ENCODE data around the gene TRIOBP.

Gene TRIOBP

DNA sequence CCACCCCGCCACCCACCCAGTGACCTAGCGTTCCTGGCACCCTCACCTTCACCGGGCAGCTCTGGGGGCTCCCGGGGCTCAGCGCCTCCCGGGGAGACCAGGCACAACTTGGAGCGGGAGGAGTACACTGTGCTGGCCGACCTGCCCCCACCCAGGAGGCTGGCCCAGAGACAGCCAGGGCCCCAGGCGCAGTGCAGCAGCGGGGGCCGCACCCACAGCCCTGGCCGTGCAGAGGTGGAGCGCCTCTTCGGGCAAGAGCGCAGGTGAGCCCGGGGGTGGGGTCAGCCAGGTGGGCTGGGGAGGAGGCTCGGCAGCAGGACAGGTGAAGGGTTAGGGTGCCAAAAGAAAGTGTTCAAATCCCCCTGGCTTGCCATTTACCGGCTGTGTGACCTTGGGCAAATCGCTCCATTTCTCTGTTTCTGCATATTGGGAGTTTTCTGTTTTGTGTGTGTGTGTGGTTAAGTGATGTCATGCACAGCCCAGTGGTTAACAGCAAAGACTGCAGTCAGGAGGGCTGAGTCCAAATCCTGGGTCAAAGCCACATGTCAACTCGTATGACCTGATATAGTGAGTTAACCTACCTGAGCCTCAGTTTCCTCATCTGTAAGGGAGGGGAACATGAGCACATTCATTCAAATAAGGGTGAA lies 29.5 kb downstream of the TRIOBP start:
- in situ Hi-C loops (cut with MboI; ENCODE audit: low sequenced_read_pairs) = no loop called here

DNA sequence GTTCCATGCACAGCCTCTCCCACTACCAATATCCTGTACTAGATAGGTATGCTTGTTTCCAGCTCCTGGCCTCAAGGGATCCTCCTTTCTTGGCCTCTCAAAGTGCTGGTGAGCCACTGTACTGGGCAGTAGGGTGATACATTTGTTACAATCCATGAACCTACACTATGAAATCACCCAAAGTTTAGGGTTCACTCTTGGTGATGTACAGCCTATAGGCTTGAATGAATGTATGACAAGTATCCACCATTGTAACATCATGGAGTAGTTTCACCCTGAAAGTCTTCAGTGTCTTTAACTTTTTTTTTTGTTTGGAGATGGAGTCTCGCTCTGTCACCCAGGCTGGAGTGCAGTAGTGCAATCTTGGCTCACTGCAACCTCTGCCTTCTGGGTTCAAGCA lies 31.8 kb downstream of the TRIOBP start:
- in situ Hi-C loops (cut with MboI; ENCODE audit: low sequenced_read_pairs) = no loop called here

DNA sequence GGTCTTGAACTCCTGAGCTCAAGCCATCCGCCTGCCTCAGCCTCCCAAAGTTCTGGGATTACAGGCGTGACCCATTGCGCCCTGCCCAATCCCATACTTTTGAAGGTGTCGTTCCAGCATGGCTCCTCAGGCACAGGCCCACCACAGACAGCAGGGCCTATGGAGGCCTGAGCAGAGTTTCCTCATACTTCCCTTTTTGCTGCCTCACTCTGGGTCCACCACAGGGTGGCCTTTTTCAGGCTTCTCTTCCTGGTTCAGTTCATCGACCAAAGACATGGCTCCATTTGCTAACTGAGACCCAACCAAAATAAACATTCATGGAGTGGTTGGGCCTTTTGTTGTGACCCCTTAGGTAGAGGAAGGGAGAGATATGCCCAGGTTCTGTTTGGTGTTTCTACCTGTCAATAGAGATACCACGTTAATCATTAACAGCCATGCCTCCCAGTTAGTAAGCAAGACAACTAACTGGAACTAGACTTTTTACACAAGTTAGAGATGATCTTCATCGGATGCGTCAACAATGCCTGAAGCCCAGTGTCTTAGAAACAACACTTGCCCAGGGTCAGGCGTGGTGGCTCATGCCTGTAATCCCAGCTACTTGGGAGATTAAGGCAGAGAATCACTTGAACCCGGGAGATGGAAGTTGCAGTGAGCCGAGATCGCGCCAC lies 35.1 kb downstream of the TRIOBP start:
- in situ Hi-C loops (cut with MboI; ENCODE audit: low sequenced_read_pairs) = no loop called here

DNA sequence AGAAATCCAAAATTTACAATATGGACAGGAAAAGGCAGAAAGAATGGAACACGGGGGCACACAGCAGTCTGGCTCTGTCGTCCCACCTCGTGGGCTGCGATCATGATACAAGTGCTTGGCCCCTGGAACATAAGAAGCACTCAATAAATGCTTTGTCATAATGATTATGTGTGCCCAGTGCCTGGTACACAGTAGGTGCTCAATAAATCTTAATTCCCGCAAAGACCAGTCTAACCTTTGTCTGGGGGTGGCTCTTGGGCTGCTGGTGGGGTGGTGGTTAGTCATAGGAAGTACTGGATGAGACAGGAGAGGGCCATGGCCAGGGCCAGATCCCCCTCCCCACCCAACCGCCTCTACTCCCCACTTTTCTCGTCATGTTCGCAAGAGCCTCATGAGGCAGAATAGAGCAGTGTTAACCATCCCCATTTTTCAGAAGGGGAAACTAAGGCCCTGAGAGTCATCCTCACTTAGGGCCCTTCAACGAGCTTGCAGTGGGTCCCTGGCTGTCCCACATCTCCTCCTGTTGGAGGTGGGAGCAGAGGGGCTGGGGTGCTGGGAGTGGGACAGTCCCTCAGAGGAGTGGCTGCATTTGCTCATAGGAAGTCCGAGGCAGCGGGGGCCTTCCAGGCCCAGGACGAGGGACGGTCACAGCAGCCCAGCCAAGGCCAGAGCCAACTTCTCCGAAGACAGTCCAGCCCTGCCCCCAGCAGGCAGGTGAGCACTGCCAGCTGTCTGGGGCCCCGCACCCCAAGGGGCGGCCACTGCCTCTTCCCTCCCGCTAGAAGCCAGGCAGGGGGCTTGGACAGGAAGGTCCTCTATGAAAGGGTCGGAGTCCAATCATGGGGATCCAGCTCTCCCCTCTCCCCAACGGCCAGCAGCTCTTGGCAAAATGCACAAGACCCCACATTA lies 36.1 kb downstream of the TRIOBP start:
- in situ Hi-C loops (cut with MboI; ENCODE audit: low sequenced_read_pairs) = no loop called here

DNA sequence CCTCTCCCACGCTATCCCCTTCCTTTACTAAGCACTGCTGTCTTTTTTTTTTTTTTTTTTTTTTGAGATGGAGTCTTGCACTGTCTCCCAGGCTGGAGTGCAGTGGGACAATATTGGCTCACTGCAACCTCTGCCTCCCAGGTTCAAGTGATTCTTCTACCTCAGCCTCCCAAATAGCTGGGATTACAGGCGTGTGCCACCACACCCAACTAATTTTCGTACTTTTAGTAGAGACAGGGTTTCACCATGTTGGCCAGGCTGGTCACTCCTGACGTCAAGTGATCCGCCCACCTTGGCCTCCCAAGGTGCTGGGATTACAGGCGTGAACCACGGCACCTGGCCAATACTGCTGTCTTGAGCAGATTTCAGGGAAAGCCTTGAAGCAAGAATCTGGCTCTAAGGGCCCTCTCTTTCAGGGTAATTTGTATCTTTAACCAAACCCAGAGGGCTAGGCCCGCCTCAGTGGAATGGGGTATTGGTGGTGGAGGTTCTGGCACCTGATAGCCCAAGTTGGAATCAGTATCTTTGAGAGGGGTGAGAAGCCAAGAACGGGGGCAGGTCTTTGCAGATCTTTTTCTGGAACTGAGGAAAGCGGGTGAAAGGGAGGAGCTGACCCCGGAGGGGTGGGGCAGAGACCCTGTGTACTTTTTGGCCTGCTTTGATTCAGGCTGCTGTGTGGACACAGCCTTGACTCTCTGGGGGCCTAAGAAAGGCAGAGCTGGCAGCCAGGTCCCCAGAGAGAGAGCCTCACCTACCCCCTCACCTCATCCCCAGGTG lies 37.0 kb downstream of the TRIOBP start:
- in situ Hi-C loops (cut with MboI; ENCODE audit: low sequenced_read_pairs) = no loop called here

DNA sequence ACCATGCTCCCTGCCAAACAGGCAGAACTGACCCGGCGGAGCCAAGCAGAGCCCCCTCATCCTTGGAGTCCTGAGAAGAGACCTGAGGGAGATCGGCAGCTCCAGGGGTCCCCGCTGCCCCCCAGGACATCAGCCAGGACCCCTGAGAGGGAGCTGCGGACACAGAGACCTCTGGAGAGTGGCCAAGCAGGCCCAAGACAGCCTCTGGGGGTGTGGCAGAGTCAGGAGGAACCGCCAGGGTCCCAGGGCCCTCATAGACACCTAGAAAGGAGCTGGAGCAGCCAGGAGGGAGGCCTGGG lies 37.5 kb downstream of the TRIOBP start:
- in situ Hi-C loops (cut with MboI; ENCODE audit: low sequenced_read_pairs) = no loop called here

DNA sequence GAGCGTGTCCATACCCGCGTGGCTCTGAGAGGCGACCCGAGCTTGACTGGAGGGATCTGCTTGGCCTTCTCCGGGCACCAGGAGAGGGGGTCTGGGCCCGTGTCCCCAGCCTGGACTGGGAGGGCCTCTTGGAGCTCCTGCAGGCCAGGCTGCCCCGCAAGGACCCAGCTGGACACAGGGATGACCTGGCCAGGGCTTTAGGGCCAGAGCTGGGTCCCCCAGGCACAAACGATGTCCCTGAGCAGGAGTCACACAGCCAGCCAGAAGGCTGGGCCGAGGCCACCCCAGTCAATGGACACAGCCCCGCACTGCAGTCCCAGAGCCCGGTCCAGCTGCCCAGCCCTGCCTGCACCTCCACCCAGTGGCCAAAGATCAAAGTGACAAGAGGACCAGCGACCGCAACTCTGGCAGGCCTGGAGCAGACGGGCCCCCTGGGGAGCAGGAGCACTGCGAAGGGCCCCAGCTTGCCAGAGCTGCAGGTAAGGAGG lies 38.2 kb downstream of the TRIOBP start:
- in situ Hi-C loops (cut with MboI; ENCODE audit: low sequenced_read_pairs) = no loop called here

DNA sequence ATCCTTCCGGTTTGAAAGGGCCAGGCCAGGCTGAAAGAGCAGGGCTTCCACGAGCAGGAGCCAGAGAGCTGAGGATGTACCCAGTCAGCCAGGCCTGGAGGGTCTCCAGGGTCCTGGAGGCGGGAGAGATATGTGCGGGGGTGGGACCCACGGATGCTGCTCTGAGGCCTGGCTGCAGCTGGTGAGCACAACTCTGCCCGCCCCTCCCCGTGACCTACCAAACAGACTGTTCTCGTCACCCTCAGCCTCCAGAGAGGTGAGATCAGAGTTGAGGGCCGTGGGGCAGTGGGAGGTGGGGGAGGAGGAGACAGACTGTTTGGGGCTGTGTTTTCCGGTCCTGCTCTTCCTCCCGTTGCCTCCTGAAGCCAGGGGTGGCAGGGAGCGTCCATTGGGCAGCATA lies 42.2 kb downstream of the TRIOBP start:
- in situ Hi-C loops (cut with MboI; ENCODE audit: low sequenced_read_pairs) = no loop called here

DNA sequence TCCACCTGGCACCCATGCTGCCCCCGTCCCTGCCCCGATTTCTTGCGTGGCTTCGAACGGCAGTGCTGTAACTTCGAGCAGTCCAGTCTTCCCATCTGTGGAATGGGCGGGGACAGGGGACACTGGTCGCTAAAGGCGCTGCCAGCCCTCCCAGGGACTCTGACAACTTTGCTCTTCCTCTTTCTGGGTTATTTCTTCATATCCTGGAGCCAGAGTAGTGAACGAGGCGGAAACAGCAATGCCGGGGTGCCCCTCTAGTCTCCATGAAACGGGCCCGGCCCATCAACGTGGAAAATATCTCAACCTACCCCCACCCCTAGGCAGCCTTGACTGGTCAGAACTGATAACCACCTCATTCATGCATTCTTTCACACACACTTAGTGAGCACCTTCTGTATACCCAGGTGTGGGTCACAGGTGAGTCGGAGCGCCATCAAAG lies 42.8 kb downstream of the TRIOBP start:
- in situ Hi-C loops (cut with MboI; ENCODE audit: low sequenced_read_pairs) = no loop called here

DNA sequence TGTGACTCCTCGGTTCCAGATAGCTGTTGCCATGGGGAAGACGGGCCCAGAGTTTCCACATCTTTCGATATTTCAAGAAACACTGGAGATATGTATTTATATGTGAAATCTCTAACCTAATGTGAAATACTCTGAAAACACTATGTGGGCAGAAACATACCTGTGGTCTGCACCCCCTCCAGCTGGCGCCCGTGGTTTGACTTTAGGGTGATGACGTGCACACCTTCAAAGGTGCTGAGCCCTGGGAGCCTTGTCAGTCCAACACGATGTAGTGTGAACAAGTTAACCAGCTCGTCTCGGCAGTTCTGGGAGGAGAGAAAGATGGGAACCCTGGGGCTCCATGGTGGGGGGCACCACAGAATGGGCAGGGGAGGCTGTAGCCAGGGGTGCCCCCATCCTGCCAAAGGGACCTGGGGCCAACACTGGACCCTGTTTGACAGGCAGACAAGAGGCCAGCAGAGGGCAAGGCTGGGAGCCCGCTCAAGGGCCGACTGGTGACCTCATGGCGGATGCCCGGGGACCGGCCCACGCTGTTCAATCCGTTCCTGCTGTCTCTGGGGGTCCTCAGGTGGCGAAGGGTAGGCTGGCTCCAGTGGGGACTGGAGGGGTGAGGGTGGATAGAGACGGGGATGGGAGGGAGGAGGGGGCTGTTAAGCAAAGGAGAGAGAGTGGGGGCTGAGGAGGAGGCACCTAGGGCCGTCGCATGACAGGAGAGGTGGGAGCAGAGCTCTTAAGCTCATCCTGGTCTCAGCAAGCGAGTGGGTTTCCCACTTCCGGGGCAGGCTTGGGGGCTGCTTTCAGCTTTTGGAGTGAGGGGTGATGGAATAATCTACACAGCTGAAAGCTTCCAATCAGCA lies 43.8 kb downstream of the TRIOBP start:
- in situ Hi-C loops (cut with MboI; ENCODE audit: low sequenced_read_pairs) = no loop called here

DNA sequence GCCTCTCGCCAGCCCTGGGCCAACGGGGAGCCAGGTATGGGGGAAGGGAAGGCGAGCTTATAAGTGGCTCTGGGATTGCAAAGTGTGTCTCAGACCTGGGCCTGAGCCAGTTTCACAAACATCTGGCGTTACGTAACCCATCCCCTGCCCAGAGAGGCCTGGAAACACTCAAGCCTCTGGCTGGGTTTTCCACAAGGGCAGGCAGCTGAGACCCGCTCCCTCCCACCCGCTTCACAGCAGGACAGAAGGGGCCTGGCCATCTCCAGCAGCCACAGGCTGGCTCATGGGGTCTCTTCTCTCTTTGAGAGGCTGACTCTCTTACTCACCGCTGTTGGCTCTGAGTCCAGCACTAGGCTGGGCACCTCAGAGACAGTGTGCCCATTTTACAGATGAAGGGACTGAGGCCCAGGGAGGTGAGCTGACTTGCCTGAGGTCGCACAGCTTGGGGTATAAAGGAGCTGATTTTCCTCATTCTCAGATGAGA lies 44.5 kb downstream of the TRIOBP start:
- in situ Hi-C loops (cut with MboI; ENCODE audit: low sequenced_read_pairs) = no loop called here

DNA sequence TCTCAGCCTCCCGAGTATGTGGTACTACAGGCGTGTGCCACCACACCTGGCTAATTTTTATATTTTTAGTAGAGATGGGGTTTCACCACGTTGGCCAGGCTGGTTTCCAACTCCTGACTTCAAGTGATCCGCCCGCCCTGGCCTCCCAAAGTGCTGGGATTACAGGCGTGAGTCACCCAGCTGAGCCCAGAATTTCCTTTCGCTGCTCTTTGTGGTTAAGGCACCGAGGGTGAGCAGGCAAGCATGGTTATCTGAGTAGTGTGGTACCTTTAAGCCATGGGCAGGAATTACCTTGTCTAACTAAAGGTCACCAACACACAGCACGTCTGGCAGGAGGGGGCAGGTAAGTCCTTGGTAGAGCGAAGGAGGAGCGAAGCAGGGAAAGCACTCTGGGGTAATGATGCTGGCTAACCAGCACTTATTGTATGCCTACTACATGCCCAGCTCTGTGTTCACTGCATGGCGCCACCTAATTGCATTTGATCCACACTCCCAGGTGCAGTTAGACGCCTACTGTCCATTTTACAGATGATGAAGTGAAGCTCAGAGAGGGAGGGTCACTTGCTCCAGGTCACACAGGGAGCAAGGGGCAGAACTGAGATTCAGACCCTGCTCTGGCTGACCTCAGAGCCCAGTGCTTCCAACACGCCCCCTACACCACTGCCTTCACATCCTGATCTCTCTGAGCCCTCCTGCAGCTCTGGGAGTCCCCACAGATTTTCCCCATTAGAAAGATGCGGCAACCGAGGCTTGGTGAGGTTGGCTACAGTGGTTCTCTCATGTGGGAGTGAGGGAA lies 45.7 kb downstream of the TRIOBP start:
- in situ Hi-C loops (cut with MboI; ENCODE audit: low sequenced_read_pairs) = no loop called here

DNA sequence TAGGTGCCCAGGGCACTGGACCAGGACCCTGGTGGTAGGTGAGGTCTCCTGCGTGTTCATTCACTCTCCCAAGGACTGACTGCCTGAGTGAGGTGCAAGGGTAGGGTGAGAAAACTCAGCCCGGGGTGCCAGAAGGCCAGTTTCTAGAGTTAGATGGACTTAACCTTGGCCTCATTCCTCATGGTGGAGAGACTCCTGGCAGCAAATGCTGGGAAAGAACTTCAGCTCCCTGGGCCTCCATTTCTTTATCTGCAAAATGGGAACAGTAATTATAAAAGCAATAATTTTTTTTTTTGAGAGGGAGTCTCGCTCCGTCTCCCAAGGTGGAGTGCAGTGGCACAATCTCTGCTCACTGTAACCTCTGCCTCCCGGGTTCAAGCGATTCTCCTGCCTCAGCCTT lies 47.7 kb downstream of the TRIOBP start:
- in situ Hi-C loops (cut with MboI; ENCODE audit: low sequenced_read_pairs) = no loop called here

DNA sequence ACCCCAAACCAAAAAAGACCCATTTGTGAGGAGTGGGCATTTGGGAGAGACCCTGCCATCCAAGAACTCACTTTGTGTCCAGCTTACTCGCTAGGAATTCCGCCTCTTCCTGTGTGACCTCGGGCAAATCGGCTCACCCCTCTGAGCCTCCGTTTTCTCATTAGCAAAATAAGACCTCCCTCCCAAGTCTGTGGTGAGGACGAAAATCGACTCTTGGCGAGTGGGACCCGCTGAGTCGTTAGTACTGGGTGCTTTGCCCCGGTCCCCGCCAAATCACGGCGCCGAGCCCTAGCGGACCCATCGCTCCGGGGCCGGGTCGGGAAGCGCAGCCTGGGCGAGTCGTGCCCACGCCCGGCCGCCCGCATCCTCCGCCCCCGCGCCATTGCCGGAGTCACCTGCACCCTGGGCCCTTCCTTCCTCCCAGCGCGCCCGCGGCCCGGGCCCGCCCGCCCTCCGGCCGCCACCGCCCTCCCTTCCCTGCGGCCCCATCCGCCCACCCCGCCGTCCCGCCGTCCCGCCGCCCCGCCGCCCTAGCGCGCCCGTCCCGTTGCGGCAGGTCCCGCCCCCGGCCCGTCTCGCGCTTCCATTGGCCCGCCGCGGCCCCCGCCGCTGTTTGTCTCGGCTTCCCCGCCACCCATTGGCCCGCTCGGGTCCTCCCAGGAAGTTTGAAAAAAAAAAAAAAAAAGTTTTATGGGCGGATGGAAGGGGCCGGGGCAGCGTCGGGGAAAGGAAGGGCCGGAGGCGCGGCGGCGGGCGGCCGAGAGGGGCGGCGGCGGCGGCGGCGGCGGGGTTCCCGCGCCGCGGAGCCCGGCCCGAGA lies 48.9 kb downstream of the TRIOBP start:
- in situ Hi-C loops (cut with MboI; ENCODE audit: low sequenced_read_pairs) = no loop called here

DNA sequence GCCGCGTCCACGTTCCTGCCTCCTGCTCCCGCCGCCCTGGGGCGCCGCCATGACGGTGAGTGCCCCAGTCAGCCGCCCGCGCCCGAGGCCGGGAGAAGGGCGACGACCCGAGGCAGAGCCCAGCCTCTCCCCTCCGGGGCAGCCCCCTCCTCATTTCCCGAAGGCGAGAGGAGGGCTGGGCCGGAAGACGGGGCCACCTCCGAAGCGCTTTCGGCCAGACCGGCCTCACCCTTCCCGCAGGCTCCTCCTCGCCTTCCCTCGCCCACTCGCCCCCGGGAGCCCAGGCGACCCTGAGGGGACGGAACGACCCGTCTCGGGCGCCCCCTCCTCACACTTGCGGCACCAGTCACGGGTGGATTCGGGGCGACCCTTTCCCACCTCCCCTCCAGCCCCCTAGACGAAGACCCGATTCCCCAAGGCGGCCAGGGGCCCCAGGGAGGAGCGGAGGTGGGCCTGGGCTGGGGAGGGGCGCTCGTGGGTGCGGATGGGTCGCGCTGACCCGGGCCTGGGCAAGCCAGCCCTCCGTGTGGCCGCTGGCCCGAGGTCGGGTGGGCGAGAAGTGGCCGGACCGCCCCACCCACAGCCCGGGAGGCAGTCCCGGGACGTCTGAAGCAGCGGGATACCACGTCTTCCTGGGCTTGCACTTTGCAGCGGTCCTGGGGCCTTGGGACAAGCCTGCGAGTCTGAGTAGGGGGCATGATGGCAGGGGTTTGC lies 49.7 kb downstream of the TRIOBP start:
- in situ Hi-C loops (cut with MboI; ENCODE audit: low sequenced_read_pairs) = no loop called here

DNA sequence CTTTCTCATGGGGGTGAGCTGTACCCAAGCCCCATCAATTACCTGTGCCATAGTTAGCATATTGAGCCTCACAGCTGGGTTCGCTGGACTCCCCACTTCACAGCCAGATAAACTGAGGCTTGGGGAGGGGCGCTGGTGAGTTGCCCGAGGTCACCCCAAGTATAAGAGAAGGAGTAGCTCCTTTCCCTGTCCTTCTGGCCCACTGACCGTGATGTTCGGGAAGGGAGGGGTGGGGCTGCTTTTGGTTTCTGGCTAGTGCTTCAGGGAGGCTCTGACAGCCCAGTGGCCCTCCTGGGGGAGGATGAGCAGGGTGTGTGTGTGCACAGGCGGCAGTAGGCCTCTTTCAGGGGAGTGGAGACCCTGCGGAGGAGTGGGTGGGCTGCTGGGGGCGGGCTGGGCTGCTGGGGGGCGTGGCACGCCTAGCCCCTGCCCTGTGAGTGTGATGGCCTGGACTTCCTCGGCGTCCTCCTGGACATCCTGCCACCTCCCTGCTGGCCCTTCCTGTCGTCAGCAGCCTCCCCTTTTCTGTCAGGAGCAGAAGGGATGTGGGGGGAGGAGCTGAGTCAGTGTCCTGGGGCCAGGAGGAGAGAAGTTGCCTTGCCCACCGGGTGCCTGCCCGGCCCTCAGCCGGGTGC lies 50.3 kb downstream of the TRIOBP start:
- in situ Hi-C loops (cut with MboI; ENCODE audit: low sequenced_read_pairs) = no loop called here

DNA sequence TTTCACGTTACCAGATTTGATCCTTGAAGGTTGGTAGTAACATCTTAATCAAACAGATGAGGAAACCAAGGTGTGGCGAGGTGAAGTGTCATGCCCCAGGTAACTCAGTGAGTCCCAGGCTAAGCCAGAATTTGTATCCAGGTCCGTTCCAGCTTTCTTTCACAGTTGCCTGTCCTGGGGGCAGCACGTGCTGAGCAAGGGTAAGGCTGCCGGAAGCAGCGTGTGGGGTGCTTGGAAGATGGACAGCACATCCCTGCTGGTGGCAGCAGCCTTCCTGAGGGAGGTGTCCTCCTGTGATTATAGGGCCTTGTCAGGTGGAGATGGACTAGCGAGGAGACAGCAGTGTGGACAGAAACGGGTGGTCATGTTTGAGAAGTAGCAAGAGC lies 50.9 kb downstream of the TRIOBP start:
- in situ Hi-C loops (cut with MboI; ENCODE audit: low sequenced_read_pairs) = no loop called here

All from hTERT RPE-1 (cell line).